Glomerular visceral epithelial cell (primary cell): Measurements from ENCODE around the gene ASPHD2.

Experiments
- DNase-seq: peaks from one replicate; pipeline ENCODE4 v3.0.0-alpha.2; 2016; ENCODE audit errors: extremely low spot score

The ASPHD2 gene

DNA sequence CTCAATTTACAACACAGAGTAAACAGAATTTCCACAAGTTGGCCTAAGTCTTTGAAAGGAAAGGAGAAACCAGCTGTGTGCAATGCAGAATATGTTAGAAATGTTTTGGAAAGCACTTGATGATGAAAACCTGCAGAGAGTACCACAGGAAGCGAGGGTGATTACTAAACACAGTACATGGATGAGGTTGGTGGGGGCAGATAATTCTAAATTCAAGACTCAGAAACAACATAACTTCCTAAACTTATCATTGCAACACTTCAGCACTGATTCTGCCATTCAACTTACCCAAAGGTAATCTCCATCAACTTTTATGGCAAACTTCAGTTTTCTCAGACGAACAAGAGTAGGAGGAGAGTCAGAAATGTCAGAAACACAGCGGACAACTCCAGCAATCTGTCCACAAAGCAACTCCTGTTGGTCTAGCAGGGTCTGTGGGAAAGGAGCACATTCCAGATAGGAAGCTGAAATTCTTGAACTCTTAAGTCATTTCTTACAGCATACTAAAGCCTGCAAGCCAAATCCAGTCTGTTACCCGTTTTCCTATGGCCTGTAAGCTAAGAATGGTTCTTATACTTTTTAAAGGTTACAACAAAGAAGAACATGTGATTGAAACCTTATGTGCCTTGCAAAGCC is 47.8 kb downstream of the ASPHD2 start:
- peak; percentile 79 for DNase-seq

DNA sequence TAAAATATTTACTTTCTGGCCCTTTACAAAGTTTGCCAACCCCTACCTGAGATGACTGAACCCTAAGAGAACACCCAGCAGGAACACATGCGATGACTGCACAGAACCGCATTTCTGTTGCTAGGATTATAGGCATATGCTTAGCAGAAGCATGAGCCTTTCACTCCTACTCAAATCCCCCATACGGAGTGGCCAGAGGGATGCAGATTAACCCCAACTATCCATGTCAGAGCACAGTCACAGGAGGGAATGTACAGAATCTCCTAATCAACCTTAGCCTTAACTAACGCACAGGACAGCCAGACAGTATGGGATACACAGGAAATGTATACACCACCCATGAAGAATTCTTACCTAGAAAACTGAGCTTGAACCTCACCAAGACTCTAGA is 48.3 kb downstream of the ASPHD2 start:
- DNase-seq: no peak

DNA sequence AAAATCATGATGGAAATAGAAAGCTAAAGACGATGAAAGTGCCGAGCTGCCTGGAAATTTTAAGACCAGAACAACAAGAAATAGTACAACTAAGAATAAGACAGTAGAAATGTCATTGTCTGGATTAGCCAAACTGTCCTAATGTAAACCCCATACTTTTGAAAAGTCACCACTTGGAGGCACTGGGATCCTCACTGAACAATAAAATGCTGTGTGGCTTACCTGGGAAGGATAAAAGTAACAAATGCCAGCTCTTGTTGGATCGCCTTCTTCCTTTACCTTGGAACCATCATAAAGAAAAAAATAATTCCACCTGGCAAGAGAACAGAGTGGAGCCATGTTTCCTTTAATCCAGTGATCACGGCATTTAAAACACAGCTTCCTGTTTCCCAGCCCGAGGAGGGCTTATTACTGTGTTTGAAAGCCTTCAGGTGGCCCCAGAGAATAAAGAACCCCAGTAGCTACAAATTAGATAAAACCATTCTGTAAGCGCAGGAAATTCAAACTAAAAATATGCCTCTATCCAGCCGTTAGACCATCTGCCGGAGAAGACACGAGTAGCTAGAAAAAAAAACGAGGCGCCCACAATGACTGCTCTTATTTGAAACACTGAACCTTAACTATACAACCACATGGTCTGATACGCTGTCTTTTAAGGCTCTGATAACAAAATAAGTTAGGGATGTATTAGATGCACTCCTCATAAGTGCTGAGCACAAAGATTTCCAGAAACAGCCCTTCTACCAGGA is 50.2 kb downstream of the ASPHD2 start:
- DNase-seq: no peak

DNA sequence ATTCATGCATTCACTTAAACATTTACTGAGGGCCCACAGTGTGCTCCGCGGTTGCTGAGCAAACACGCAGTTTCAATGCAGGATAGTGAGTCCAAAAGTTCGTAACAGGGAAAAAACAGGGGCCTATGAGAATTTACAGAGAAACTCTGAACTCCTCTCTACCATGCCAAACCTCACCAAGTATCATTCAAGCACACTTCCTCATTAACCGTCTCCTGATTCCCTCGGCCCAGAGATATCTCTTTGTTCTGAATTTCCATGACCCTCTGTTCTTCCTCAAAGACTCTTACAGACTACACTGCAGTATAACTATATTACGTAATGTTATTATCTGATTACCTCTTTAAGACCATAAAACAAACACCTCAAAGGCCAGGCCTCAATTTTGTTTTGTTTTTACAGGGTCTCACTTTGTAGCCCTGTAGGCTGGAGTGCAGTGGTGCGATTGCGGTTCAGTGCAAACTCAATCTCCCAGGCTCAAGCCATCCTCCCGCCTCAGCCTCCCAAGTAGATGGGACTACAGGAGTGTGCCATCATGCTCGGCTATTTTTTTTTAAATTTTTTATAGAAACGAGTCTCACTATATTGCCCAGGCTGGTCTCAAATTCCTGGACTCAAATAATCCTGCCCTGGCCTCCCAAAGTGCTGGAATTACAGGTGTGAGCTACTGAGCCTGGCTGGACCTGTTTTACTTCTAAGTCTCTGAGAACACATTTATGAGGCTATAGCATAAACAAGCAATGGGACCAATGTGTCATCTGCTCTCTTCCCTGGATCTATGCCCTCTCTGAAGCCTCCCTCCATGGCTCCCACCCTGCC is 50.9 kb downstream of the ASPHD2 start:
- no peak for DNase-seq

DNA sequence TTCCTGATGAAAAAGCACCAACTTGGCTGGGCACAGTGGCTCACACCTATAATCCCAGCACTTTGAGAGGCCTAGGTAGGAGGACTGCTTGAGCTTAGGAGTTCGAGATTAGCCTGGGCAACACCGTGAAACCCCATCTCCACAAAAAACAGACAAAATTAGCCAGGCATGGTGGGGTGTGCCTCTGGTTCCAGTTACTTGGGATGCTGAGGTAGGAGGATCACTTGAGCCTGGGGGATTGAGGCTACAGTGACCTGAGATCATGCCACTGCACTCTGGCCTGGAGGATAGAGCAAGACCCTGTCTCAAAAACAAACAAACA is 51.5 kb downstream of the ASPHD2 start:
- no peak for DNase-seq

DNA sequence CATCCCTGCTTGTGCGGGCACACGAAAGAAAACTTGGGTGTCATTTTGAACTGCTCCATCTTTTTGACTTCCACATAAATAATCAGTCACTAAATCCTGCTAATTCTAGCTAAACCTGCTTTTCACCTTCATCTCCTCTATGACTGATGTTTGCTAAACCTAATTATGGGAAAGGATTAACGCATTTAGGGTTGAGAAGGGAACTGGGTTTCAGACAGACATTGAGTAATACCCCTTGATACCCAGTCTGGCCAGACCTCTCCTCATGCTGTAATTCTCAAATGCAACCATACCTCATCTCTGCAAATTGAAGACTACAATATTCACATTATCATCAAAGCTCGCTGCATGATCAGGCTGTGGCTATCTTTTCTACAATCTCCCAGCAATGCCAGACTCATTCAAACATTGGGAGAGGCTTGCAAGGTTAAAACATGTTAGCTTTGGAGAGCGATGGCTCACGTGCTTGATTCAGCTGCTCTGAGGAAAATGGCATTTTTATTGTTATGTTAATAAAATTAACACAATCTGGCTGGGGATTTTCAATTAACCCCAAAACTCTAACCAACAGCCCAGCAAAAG is 52.1 kb downstream of the ASPHD2 start:
- DNase-seq: no peak

DNA sequence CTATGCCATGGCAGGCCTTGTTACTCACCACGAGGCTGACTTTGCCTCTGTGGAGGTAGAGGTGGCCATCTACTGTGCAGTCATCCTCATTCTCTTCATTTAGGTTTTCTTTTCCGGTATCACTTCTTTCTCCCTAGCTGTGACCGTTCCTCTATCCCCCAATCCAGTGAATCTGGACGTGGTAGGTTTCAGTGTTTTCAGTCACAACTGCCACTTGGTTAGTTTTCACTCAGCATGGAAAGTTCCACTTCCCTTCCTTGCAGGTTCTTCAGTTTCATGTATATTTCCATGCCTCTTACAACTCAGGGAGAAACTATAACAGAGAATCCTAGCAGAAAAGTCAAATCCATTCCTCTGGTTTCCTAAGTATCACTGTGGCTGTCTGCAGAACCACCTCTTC is 52.6 kb downstream of the ASPHD2 start:
- DNase-seq: no peak

DNA sequence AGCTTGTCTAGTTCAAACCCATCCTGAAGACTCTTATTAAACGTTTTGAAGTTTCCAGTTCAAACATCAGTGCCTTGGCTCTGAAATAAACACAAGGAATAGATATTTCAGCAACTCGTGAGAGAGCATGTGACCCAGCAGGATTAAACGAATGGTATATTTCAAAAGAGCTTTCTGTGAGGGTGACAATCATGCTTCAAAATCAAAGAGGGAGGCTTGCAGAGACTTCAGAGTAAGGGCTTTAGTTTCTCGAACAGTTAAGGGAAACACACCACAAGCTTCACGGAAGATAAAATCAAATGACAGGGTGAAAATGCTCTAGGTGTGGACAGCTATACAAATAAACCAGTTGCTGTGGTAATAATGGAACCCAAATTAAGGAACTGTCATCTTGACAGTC is 53.1 kb downstream of the ASPHD2 start:
- no peak for DNase-seq

DNA sequence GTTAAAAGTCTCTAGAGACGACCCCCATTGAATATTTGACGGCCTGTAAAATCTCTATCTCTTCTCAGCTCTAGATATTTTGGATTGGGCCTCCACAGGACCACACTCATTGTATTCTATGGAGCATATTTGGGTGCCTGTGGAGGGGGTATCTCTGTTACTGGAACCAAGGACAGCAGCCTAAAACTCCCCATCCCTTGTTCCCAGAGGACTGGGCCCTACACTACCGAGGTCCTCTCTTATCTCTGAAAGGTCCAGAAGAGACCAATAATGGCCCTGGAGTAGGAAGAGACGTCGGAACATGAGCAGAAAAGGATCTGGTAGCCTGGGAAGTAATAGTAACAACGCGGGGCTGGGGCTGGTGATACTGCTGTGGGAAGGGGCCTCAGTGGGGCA is 54.0 kb downstream of the ASPHD2 start:
- no peak for DNase-seq

DNA sequence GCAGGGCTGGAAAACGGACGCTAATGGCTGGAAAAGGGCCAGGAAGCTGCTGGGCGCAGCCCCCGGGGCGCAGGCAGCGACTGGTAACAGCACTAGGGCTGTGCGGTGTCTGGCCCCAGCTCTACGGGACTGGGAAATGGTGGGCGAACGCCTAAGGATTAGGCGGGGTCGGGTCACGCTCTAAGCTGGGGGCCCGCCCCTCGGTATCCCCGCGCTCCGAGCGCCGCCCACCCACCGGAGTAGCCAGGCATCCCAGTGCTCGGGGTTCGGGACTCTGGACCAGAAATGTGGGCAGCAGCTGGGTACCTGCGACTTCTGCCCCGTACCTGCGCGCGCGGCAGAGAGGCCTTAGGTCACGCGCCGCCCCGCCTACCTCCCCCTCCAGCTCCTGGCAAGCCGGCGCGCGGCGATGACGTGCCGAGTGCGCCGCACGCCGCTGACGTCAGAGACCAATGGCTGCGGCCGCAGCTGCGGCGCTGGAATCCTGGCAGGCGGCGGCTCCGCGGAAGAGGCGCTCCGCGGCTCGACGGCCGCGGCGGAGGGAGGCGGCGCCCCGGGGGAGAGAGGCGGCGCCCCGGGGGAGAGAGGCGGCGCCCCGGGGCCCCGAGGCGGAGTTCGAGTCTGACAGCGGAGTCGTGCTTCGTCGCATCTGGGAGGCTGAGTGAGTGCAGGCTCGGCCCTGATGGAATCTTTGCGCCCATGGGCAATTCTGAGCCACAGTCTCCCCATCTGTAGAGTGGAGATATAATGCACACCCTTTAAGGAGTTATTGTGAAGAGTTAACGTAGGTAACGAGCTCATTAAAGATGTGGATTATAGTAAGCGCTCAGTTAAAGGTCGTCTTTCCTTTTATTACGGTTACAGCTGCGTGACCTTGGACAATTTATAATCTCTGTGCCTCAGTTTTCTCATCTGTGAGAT is 54.6 kb downstream of the ASPHD2 start, which contains the start of the genes HPS4 and SRRD:
Gene HPS4, minus strand, starts transcription at position 345 of the 921 bp plus-strand sequence. CDS start 2,021 bp downstream, outside the sequence.
Gene SRRD, plus strand, starts transcription at position 439 of the 921 bp plus-strand sequence. Its CDS starts 14 bp downstream, at position 453.
- DNase-seq: peak; percentile 89

DNA sequence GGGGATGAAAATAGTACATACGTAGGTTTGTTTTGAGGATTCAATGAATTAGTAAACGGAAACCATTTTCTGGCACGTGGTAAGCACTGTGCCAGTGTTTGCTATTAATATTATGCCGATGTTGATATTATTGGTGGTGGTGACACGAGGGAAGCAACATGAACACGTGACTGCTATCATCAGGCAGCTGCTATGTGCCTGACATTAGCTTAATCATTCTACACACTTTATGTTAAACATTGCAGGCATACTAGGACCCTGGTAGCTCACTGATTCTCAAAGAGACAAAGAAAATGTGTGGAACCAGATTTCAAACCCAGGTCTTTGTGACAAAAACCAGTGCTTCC is 55.3 kb downstream of the ASPHD2 start:
- no peak for DNase-seq

DNA sequence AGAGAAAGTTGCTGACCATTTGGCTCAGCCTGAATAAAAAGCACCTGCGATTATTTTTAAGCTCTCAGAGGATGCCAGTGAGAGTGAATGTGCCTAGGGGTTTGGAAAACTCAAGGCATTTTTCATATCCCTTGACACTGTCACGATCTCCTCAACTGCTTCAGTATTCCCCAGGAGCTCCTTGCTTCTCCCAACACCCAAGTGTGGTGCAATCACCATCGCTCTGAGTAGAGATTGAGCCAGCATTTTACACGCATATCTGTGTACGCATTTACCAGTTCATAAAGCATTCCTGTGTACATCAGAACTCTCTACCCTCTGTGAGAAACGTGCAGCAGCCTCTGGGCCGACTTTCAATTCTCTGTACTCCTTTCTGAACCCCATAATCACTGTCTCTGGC is 56.0 kb downstream of the ASPHD2 start:
- DNase-seq: no peak

DNA sequence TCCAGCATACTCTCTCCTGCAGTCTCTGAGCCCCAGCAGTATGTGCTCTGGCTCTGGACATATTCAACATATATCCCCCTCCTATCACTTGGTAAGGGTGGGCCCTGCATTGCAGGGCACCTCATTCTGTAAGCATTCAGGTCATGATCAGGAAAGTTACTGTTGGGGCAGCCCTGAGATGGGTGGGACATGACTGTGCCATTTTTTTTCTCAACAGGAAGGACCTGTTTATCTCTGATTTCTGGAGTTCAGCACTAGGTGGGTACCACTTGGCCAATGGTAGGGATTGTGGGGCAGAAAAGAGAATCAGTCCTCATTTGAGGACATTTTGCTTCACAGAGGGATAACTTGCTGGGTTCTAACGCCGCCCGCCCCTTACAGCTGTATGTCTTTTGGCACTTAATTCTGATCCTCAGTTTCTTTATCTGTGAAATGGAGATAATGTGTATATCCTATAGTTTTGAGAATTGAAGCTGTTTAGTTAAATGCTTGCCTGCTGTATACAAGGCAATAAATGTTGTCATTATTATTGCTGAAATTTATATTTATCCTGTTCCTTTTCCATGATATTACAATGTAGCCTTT is 56.8 kb downstream of the ASPHD2 start:
- no peak for DNase-seq

DNA sequence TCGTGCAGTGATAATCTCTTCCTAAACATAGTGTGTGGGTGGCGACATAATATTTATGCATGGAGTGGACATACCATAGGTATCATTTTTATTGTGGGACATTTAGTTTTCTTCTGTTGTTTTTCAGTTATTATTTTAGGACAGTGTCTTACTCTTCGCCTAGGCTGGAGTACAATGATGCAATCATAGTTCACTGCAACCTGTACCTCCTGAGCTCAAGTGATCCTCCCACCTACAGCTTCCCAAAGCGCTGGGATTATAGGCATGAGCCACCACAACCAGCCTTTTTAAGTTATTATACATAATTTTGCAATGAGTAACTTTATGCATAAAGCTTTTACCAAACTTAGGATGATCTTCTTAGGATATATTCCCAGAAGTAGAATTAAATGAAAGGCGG is 57.3 kb downstream of the ASPHD2 start:
- DNase-seq: no peak

DNA sequence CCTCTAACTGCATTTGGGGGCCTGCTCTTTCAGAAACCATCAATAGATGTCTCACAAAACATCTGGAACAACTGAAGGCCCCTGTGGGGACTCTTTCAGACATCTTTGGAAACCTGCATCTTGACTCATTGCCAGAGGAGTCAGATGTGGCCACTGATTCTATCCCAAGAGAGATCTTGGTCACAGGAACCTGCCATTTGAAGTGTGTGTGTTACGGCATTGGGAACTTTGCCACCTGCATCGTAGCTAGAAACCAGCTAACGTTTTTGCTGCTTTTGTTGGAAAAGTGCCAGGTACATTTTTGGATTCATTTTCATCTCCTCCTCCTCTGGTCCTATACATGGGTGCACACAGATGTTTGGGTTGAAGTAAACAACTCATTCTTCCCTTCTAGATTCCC is 58.9 kb downstream of the ASPHD2 start:
- no peak for DNase-seq

DNA sequence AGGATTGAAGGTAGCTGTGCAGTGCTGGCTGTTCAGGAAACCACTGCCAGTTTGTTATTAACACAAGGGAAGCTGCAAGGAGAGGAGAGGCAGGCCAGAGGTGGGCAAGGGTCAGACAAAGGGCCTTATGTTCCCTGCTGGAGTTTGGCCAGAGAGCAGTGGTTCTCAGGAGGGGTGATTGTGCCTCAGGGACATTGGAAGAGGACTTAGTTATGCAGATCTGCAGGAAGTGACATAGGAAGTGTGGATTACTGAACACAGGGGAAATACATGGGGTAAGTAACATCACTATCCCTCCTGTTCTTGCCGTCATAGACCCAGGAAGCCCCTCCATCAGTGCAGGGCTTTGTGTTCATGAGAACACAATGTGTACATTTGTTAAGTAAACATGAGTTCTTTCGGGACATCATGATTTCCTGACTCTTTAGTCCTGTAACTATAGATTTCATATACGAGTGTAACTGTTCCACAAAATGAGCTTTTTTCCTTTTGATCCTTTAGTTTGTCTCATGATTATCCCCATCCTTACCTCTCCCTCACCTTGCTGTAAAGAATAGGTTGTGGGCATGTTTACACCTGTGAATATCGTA is 60.5 kb downstream of the ASPHD2 start:
- no peak for DNase-seq

DNA sequence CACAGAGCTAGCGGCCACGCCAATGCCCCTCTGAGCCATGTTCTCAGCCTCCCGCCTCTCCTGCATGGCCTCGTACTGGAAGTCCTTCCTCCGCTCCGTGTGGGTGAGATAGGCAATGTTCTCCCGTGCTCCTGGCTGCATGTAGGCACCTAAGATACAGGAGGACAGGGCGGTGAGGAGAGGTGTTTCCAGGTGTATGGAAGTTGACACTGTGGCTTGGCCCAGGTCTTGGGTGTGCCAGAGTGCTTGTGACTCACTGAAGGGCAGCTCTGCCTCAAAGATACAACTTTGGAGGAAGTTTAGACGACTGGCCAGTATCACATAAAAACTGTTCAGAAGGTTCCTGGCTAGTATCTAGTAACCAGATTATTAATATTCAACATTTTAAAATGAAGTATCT is 63.2 kb downstream of the ASPHD2 start:
- no peak for DNase-seq

DNA sequence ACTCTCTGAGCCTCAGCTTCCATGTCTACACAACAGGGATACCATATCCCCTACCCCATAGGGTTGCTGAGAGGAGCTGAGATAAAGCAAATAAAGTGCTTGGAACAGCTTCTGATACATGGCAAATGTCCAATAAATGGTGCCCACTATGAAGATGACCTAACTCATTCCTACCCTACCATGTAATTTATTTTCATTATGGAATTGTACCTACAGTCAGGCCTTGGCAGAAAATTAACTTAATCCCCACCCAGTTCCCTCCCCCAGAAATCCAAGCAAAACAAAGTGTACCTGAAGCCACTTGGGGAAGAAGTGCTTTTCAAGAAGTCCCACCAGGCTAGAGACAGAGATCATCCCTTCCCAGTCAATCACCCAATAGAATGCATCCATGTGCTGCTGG is 65.4 kb downstream of the ASPHD2 start:
- peak; percentile 82 for DNase-seq
